A549 (cell line): ENCODE results near the gene DHX34. TPM values are rescaled to one million over a fixed set of nuclear protein-coding genes. Genes with fewer than 3 reads are reported as not detected.

ENCODE experiments used
- ATAC-seq, 2 experiments: fragments of 200-7000 bp in 1 of 2; fragments of >200 bp in 1 of 2; cut with Nextera tagmentation in 1 of 2; cut with Tn5 transposase in 1 of 2; 3 replicates each; pipeline versions ENCODE4 v1.8.0 to v1.9.1; 2018 to 2020; ENCODE audit warnings: mild to moderate bottlenecking in 1 of 2, moderate library complexity in 1 of 2
- CTCF ChIA-PET: fragments of 300-600 bp; sonication (Branson Sonifier 250); formaldehyde crosslinking; extraction: SDS; loops from one replicate; lab custom pipeline; 2021; ENCODE audit warnings: antibody characterized with exemption, inconsistent platforms; lab: Yijun Ruan, JAX
- POLR2A ChIA-PET: fragments of 350-600 bp; formaldehyde crosslinking; extraction: SDS; loops from one replicate; lab custom pipeline; 2021; ENCODE audit warnings: antibody characterized with exemption, inconsistent platforms; lab: Yijun Ruan, JAX
- DNase-seq, 2 experiments: peaks; one replicate each; pipeline versions ENCODE4 v3.0.0 to v3.0.0-alpha.2; 2011 to 2016; ENCODE audit warnings: low read depth in 1 of 2, low spot score in 1 of 2
- FAIRE-seq: peaks from 2 replicates; lab custom pipeline; 2011; peaks lifted over from hg19 to GRCh38; lab: Jason Lieb, UNC
- H3K27ac ChIP-seq, 2 experiments: fragments of >200 bp; sonication (Bioruptor Twin); formaldehyde crosslinking; 3 replicates each; pipeline ENCODE4 v1.5.1; 2016 to 2017
- H3K4me1 ChIP-seq: fragments of >200 bp; sonication (Bioruptor Twin); formaldehyde crosslinking; 3 replicates; pipeline ENCODE4 v1.6.1; 2016
- H3K4me2 ChIP-seq: fragments of >200 bp; sonication (Bioruptor Twin); formaldehyde crosslinking; 3 replicates; pipeline ENCODE4 v1.6.1; 2016
- H3K4me3 ChIP-seq: fragments of >200 bp; sonication (Bioruptor Twin); formaldehyde crosslinking; 3 replicates; pipeline ENCODE4 v1.5.1; 2016
- H3K9me3 ChIP-seq: fragments of >200 bp; sonication (Bioruptor Twin); formaldehyde crosslinking; 3 replicates; pipeline ENCODE4 v1.6.1; 2016
- BHLHE40 ChIP-seq: IDR thresholded peaks from 2 replicates; pipeline ENCODE4 v1.6.1; 2012; ENCODE audit warnings: low read depth, low read length, inconsistent platforms
- CBX2 ChIP-seq: fragments of 200-600 bp; sonication (generic); IDR thresholded peaks from 2 replicates; pipeline ENCODE4 v1.6.1; 2016; ENCODE audit warnings: low read depth, mild to moderate bottlenecking, borderline replicate concordance
- CBX8 ChIP-seq: fragments of 200-600 bp; sonication (generic); IDR thresholded peaks from 2 replicates; pipeline ENCODE4 v1.6.1; 2016
- CHD2 ChIP-seq: fragments of 150-350 bp; IDR thresholded peaks from 2 replicates; pipeline ENCODE4 v1.6.1; 2014; ENCODE audit warnings: low read length; ENCODE audit not compliant: partially characterized antibody
- CHD4 ChIP-seq: fragments of 200-600 bp; sonication (generic); IDR thresholded peaks from 2 replicates; pipeline ENCODE4 v1.6.1; 2016; ENCODE audit warnings: antibody characterized with exemption, mild to moderate bottlenecking, borderline replicate concordance
- EHF ChIP-seq: fragments of 250-450 bp; sonication (Bioruptor Pico); IDR thresholded peaks from 2 replicates; pipeline ENCODE4 v1.5.0; 2020; ENCODE audit warnings: mild to moderate bottlenecking
- EP300 ChIP-seq, 2 experiments: fragments of >200 bp; sonication (Bioruptor Twin); formaldehyde crosslinking; IDR thresholded peaks; 2 replicates in 1 of 2; 3 replicates in 1 of 2; pipeline ENCODE4 v1.6.1; 2016 to 2017
- ESRRA ChIP-seq: fragments of 150-350 bp; IDR thresholded peaks from 2 replicates; pipeline ENCODE4 v1.6.1; 2014; ENCODE audit warnings: mild to moderate bottlenecking, low read length, borderline replicate concordance
- FOSB ChIP-seq: fragments of 250-450 bp; sonication (Bioruptor Pico); IDR thresholded peaks from 2 replicates; pipeline ENCODE4 v1.5.0; 2020; ENCODE audit warnings: mild to moderate bottlenecking, moderate library complexity
- FOXS1 ChIP-seq: fragments of 250-450 bp; sonication (Bioruptor Pico); IDR thresholded peaks from 2 replicates; pipeline ENCODE4 v1.5.0; 2020; ENCODE audit warnings: mild to moderate bottlenecking, moderate library complexity
- HOXB13 ChIP-seq: fragments of 250-450 bp; sonication (Bioruptor Pico); IDR thresholded peaks from 2 replicates; pipeline ENCODE4 v1.5.0; 2020; ENCODE audit warnings: low read depth, mild to moderate bottlenecking, moderate library complexity
- JUN ChIP-seq, 2 experiments: fragments of >200 bp; sonication (Bioruptor Twin); formaldehyde crosslinking; IDR thresholded peaks; 2 replicates in 1 of 2; 3 replicates in 1 of 2; pipeline ENCODE4 v1.6.1; 2016 to 2017
- NFE2L2 ChIP-seq: fragments of 150-350 bp; conservative IDR thresholded peaks from 2 replicates; pipeline ENCODE4 v1.6.1; 2014; ENCODE audit warnings: low read length
- NPAS2 ChIP-seq: fragments of 250-450 bp; sonication (Bioruptor Pico); IDR thresholded peaks from 2 replicates; pipeline ENCODE4 v1.8.0; 2022; ENCODE audit warnings: mild to moderate bottlenecking, moderate library complexity, borderline replicate concordance
- SREBF2 ChIP-seq: fragments of 450-650 bp; IDR thresholded peaks from 2 replicates; pipeline ENCODE4 v1.6.1; 2014; ENCODE audit warnings: mild to moderate bottlenecking, moderate library complexity
- TFCP2L1 ChIP-seq: fragments of 250-450 bp; sonication (Bioruptor Pico); IDR thresholded peaks from 2 replicates; pipeline ENCODE4 v1.5.0; 2021; ENCODE audit warnings: mild to moderate bottlenecking
- ZFP36 ChIP-seq: fragments of 450-650 bp; IDR thresholded peaks from 2 replicates; pipeline ENCODE4 v1.6.1; 2014; ENCODE audit warnings: borderline replicate concordance; ENCODE audit not compliant: partially characterized antibody
- WGBS: methylation state at CpG from one replicate; pipeline ENCODE4 v1.1.6; 2017; ENCODE audit errors: missing lambda C conversion rate; 5-methylcytosine and 5-hydroxymethylcytosine counted together
- polyA plus RNA-seq, 4 experiments: library from polyadenylated mRNA; depleted of rRNA in 3 of 4; stranded (reverse); fragments of >200 nt; fragmentation: RNase III in 1 of 4; extraction: RNeasy Plus Mini Kit Qiagen cat#74134 plus additional on column Dnase treatment in 1 of 4; gene quantifications; 2 replicates in 3 of 4; 3 replicates in 1 of 4; pipeline ENCODE4 v1.2.3, GENCODE V29; 2011 to 2017
- TF ChIP-seq, protein P1 (sequence below): fragments of 250-450 bp; sonication (Bioruptor Pico); IDR thresholded peaks from 2 replicates; pipeline ENCODE4 v1.5.0; 2021; ENCODE audit warnings: mild to moderate bottlenecking, moderate library complexity, borderline replicate concordance
- TF ChIP-seq, protein P2 (sequence below): fragments of >200 bp; sonication (Bioruptor Twin); formaldehyde crosslinking; IDR thresholded peaks from 3 replicates; pipeline ENCODE4 v1.6.1; 2016
- TF ChIP-seq, protein P3 (sequence below): fragments of 250-450 bp; sonication (Bioruptor Pico); IDR thresholded peaks from 2 replicates; pipeline ENCODE4 v1.5.0; 2020; ENCODE audit warnings: low read depth, mild to moderate bottlenecking, moderate library complexity
- TF ChIP-seq, protein P4 (sequence below): IDR thresholded peaks from 2 replicates; pipeline ENCODE4 v1.6.1; 2012; ENCODE audit warnings: low read depth, borderline replicate concordance
- TF ChIP-seq, protein P5 (sequence below): IDR thresholded peaks from 2 replicates; pipeline ENCODE4 v1.6.1; 2012

The DHX34 gene
- polyA plus RNA-seq, 2 of the 4 experiments (the other 2 are of a cell fraction): 12.4 to 24.5 TPM

DNA sequence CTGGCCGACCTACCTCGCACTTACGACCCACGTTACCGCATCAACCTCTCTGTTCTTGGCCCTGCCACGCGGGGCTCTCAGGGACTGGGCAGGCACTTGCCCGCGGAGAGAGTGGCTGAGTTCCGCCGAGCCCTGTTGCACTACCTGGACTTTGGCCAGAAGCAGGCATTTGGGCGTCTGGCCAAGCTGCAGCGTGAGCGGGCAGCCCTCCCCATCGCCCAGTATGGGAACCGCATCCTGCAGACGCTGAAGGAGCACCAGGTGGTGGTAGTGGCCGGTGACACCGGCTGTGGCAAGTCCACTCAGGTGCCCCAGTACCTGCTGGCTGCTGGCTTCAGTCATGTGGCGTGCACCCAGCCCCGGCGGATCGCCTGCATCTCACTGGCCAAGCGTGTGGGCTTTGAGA lies 4.2 kb downstream of the DHX34 start:
- Histone ChIP-seq H3K27ac (no peak overlapping the region), H3K4me2 (no peak overlapping the region), H3K4me3 (no peak overlapping the region), H3K4me1 (peaks cover 22% of the 10 kb centered on the region), H3K9me3 (no peaks in the 10 kb centered on the region)
- TF ChIP-seq EHF (no peak), FOXS1 (no peak), CBX8 (no peak), NFE2L2 (no peak), CHD2 (no peak), ZFP36 (no peak), FOSB (CRISPR knock-in tag) (no peak), TFCP2L1 (CRISPR knock-in tag) (no peak), HOXB13 (CRISPR knock-in tag) (no peak), EP300 (IDR thresholded peaks at IDR 0.05) (no peak), BHLHE40 (no peak), NPAS2 (no peak)
- TF ChIP-seq, protein P1, sequence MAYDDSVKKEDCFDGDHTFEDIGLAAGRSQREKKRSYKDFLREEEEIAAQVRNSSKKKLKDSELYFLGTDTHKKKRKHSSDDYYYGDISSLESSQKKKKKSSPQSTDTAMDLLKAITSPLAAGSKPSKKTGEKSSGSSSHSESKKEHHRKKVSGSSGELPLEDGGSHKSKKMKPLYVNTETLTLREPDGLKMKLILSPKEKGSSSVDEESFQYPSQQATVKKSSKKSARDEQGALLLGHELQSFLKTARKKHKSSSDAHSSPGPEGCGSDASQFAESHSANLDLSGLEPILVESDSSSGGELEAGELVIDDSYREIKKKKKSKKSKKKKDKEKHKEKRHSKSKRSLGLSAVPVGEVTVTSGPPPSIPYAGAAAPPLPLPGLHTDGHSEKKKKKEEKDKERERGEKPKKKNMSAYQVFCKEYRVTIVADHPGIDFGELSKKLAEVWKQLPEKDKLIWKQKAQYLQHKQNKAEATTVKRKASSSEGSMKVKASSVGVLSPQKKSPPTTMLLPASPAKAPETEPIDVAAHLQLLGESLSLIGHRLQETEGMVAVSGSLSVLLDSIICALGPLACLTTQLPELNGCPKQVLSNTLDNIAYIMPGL: no peak
- TF ChIP-seq, protein P2, sequence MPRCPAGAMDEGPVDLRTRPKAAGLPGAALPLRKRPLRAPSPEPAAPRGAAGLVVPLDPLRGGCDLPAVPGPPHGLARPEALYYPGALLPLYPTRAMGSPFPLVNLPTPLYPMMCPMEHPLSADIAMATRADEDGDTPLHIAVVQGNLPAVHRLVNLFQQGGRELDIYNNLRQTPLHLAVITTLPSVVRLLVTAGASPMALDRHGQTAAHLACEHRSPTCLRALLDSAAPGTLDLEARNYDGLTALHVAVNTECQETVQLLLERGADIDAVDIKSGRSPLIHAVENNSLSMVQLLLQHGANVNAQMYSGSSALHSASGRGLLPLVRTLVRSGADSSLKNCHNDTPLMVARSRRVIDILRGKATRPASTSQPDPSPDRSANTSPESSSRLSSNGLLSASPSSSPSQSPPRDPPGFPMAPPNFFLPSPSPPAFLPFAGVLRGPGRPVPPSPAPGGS: no peak
- TF ChIP-seq, protein P3, sequence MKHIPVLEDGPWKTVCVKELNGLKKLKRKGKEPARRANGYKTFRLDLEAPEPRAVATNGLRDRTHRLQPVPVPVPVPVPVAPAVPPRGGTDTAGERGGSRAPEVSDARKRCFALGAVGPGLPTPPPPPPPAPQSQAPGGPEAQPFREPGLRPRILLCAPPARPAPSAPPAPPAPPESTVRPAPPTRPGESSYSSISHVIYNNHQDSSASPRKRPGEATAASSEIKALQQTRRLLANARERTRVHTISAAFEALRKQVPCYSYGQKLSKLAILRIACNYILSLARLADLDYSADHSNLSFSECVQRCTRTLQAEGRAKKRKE: no peak
- TF ChIP-seq, protein P4, sequence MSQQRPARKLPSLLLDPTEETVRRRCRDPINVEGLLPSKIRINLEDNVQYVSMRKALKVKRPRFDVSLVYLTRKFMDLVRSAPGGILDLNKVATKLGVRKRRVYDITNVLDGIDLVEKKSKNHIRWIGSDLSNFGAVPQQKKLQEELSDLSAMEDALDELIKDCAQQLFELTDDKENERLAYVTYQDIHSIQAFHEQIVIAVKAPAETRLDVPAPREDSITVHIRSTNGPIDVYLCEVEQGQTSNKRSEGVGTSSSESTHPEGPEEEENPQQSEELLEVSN: no peak
- TF ChIP-seq, protein P5, sequence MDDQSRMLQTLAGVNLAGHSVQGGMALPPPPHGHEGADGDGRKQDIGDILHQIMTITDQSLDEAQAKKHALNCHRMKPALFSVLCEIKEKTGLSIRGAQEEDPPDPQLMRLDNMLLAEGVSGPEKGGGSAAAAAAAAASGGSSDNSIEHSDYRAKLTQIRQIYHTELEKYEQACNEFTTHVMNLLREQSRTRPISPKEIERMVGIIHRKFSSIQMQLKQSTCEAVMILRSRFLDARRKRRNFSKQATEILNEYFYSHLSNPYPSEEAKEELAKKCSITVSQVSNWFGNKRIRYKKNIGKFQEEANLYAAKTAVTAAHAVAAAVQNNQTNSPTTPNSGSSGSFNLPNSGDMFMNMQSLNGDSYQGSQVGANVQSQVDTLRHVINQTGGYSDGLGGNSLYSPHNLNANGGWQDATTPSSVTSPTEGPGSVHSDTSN: no peak
- POLR2A ChIA-PET: no interaction called here
- WGBS: 95% methylated on average over 24 of the region's 24 CpGs
- ATAC-seq (no peak), DNase-seq (no peak), FAIRE-seq (no peak)
- CTCF ChIA-PET: interaction anchor here (0.6 to 7.8 kb wide), 5 partner anchors 21 to 59 kb away, joined by 3 to 117 read pairs (median 16); no protein-coding TSS in a partner anchor

DNA sequence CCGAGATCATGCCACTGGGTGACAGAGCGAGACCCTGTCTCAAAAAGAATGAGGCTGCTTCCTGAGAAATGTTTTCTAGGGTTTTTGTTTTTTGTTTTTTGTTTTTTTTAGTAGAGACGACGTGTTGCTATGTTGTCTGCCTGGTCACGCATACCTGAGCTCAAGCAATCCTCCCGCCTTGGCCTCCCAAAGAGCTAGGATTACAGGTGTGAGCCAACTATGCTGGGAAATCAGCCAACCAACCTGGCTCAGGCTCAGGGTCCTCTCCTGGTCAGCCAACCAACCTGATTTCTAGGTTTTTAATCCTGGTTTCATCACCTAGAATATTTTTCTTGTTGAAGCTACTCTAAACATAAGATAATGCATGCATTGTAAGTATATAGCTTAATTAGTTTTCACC lies 7.8 kb downstream of the DHX34 start:
- TF ChIP-seq JUN (IDR thresholded peaks at IDR 0.05) (no peak), ESRRA (no peak), SREBF2 (no peak), CBX2 (no peak), CHD4 (no peak), CHD2 (no peak), FOXS1 (no peak)
- TF ChIP-seq, protein P4: no peak
- ATAC-seq (no peak), FAIRE-seq (no peak), DNase-seq (no peak)
- ChIA-PET CTCF (interaction anchor here (0.6 to 9.6 kb wide), 13 partner anchors 8 to 351 kb away, joined by 3 to 103 read pairs (median 5); partner anchors contain the start of gene DHX34), POLR2A (interaction anchor here (1.1 kb wide), 1 partner anchor 8 kb away, joined by 3 read pairs; no protein-coding TSS in a partner anchor)
- Histone ChIP-seq H3K4me2 (no peak overlapping the region), H3K4me1 (no peaks in the 10 kb centered on the region), H3K9me3 (no peaks in the 10 kb centered on the region), H3K27ac (no peak overlapping the region), H3K4me3 (no peak overlapping the region)
- 90% methylated on average over 6 of the region's 6 CpGs for WGBS
